ENCODE data around the gene CDK4. TPM values are rescaled to one million over a fixed set of nuclear protein-coding genes. Genes with fewer than 3 reads are reported as not detected.
"Not testable (repeated sequence)": the region's sequence is repeated elsewhere in the genome, so short reads cannot be mapped to it uniquely, and the experiment has no call there.

CDK4 gene
- total RNA-seq, 2 experiments from 2014 or later, result 84.4 to 104 TPM

DNA sequence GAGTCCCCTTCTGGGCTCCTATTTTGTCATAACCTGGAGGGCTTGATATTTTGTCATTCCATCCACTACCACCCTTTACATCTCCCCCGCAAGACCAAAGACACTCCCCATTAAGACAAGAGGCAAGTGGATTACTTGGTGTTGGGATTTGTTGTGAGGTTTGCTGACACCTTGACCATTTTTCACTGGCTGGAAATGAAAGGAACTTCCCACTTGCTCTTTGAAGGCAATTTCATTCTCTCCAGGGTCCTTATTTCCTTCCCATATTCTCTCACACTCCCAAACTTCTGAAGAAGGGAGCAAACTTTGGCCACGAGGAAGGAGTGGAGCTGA lies 28.5 kb downstream of the CDK4 start:
- Mint-ChIP-seq H3K4me1 (peaks cover 6% of the 10 kb centered on the region), H3K9me3 (no peaks in the 10 kb centered on the region), H3K27me3 (no peaks in the 10 kb centered on the region), H3K4me3 (no peak overlapping the region), H3K36me3 (ENCODE audit: low read depth) (peaks cover 52% of the 10 kb centered on the region), H3K27ac (peak overlapping the region; percentile 41)
- DNase-seq, result no peak
- CTCF ChIA-PET, result no interaction called here
- POLR2A ChIA-PET, result no interaction called here

DNA sequence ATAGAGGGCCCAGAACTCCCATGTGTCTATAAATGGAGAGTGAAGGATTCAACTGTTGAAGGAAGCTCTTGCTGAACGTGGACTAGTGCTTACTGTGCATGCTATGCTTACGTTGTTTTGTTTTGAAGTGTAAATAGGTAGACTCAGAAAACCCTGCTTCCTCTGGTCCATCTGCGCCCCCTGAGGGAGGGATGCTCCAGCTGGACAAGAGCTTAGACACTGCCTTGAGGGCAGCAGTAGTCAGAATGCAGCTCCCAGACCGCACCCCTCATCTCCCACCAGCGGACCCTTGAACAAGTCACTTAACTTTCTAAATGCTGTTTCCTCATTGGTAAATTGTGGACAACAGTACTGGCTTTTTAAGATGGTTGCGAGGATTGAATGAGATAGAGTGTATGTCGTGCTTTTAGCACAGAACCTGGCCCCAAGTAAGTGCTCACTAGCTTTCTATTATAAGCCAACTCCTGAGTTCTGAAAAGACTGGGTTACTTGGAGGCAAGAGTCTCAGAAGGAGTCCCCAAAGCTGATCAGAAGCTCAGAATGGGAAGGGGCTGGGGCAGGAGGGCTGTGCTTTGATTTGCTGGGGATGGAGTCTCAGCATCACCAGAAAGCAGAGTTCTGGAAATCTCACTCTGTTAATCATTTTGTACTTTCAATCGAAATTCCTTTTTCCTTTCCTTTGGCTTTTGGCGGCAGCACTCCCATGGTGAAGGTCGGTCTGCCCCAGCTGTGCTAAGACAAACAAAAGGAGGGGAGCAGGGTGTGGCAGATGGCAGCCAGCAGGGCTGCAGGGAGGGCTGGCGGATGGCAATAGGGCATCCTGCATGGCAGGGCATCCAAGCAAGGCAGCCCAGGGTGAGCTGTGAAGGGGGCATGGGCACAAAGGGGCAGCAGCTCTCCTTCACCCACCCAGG lies 29.1 kb downstream of the CDK4 start:
- peaks cover 52% of the 10 kb centered on the region for H3K36me3 Mint-ChIP-seq (ENCODE audit: low read depth)
- CTCF ChIA-PET, result interaction anchor here (1.1 to 2.4 kb wide), 2 partner anchors 11 to 29 kb away, joined by 5 to 8 read pairs; partner anchors contain the start of gene OS9
- DNase-seq, result peak; percentile 5
- no peaks in the 10 kb centered on the region for H3K27me3 Mint-ChIP-seq
- POLR2A ChIA-PET, result no interaction called here
- peak overlapping the region; percentile 65 for H3K27ac Mint-ChIP-seq
- H3K9me3 Mint-ChIP-seq, result no peaks in the 10 kb centered on the region
- peaks cover 6% of the 10 kb centered on the region for H3K4me1 Mint-ChIP-seq
- peak overlapping the region; percentile 16 for H3K4me3 Mint-ChIP-seq

GRCh38 chr12:57721846-57722608 lies 30.1 kb downstream of the CDK4 start:
- H3K9me3 Mint-ChIP-seq, H3K27me3 Mint-ChIP-seq, H3K4me1 Mint-ChIP-seq, POLR2A ChIA-PET, H3K4me3 Mint-ChIP-seq: not testable (repeated sequence)
- peak; percentile 3 for DNase-seq
- Mint-ChIP-seq H3K36me3 (ENCODE audit: low read depth) (peaks cover 49% of the 10 kb centered on the region), H3K27ac (peak overlapping the region; percentile 2)
- CTCF ChIA-PET, result interaction anchor here (1.1 to 2.4 kb wide), 2 partner anchors 12 to 28 kb away, joined by 5 to 8 read pairs; partner anchors contain the start of gene OS9

DNA sequence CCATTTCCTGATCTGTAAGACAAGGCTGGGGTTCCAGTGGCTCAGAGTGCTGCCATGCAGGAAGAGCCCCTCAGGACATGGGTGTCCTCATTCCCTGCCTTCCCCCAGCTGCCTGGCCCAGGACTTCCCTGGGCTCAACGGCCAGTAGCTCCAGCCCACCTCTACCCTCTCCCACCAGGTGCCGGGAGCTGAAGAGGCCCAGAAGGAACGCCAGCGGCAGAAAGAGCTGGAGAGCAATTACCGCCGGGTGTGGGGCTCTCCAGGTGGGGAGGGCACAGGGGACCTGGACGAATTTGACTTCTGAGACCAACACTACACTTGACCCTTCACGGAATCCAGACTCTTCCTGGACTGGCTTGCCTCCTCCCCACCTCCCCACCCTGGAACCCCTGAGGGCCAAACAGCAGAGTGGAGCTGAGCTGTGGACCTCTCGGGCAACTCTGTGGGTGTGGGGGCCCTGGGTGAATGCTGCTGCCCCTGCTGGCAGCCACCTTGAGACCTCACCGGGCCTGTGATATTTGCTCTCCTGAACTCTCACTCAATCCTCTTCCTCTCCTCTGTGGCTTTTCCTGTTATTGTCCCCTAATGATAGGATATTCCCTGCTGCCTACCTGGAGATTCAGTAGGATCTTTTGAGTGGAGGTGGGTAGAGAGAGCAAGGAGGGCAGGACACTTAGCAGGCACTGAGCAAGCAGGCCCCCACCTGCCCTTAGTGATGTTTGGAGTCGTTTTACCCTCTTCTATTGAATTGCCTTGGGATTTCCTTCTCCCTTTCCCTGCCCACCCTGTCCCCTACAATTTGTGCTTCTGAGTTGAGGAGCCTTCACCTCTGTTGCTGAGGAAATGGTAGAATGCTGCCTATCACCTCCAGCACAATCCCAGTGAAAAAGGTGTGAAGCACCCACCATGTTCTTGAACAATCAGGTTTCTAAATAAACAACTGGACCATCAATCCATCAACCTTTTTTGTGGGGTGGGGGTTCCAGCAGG lies 31.2 kb downstream of the CDK4 start:
- peaks cover 4% of the 10 kb centered on the region for H3K4me1 Mint-ChIP-seq
- peak; percentile 6 for DNase-seq
- H3K4me3 Mint-ChIP-seq, result no peak overlapping the region
- POLR2A ChIA-PET, result interaction anchor here (0.6 kb wide), 1 partner anchor 14 kb away, joined by 3 read pairs; no protein-coding TSS in a partner anchor
- peak overlapping the region; percentile 77 for H3K27ac Mint-ChIP-seq
- H3K9me3 Mint-ChIP-seq, result no peaks in the 10 kb centered on the region
- CTCF ChIA-PET, result interaction anchor here (1.1 to 2.4 kb wide), 4 partner anchors 8 to 138 kb away, joined by 3 to 8 read pairs (median 3); no protein-coding TSS in a partner anchor
- no peaks in the 10 kb centered on the region for H3K27me3 Mint-ChIP-seq
- peaks cover 49% of the 10 kb centered on the region for H3K36me3 Mint-ChIP-seq (ENCODE audit: low read depth)

GRCh38 chr12:57719777-57720605 lies 32.1 kb downstream of the CDK4 start:
- H3K9me3 Mint-ChIP-seq, result no peaks in the 10 kb centered on the region
- no peaks in the 10 kb centered on the region for H3K27me3 Mint-ChIP-seq
- POLR2A ChIA-PET, result interaction anchor here (0.6 kb wide), 1 partner anchor 14 kb away, joined by 3 read pairs; no protein-coding TSS in a partner anchor
- H3K36me3 Mint-ChIP-seq (ENCODE audit: low read depth), result peaks cover 49% of the 10 kb centered on the region
- CTCF ChIA-PET, result interaction anchor here (1.1 to 1.5 kb wide), 3 partner anchors 9 to 138 kb away, joined by 3 read pairs; no protein-coding TSS in a partner anchor
- H3K4me3 Mint-ChIP-seq, result no peak overlapping the region
- peak; percentile 5 for DNase-seq
- H3K27ac Mint-ChIP-seq, result peak overlapping the region; percentile 77
- H3K4me1 Mint-ChIP-seq, result peaks cover 3% of the 10 kb centered on the region

- DNase-seq, result peak; percentile 5
- Mint-ChIP-seq H3K27me3 (no peaks in the 10 kb centered on the region), H3K36me3 (ENCODE audit: low read depth) (peaks cover 46% of the 10 kb centered on the region), H3K4me3 (no peak overlapping the region), H3K9me3 (no peaks in the 10 kb centered on the region), H3K27ac (peak overlapping the region; percentile 81), H3K4me1 (no peaks in the 10 kb centered on the region)
- CTCF ChIA-PET, result interaction anchor here (1.2 to 1.5 kb wide), 2 partner anchors 9 to 136 kb away, joined by 3 read pairs; no protein-coding TSS in a partner anchor
- POLR2A ChIA-PET, result no interaction called here
These were observed 33.2 kb downstream of the CDK4 start for GRCh38 chr12:57718641-57719528.

- Mint-ChIP-seq H3K27ac (no peak overlapping the region), H3K9me3 (no peaks in the 10 kb centered on the region), H3K27me3 (no peaks in the 10 kb centered on the region), H3K4me3 (no peak overlapping the region), H3K4me1 (no peaks in the 10 kb centered on the region), H3K36me3 (ENCODE audit: low read depth) (peaks cover 46% of the 10 kb centered on the region)
- ChIA-PET POLR2A (no interaction called here), CTCF (interaction anchor here (0.6 to 1.0 kb wide), 2 partner anchors 85 to 478 kb away, joined by 4 read pairs; partner anchors contain the start of gene B4GALNT1)
- DNase-seq, result peak; percentile 4
These were observed 34.1 kb downstream of the CDK4 start for GRCh38 chr12:57717846-57718640.

DNA sequence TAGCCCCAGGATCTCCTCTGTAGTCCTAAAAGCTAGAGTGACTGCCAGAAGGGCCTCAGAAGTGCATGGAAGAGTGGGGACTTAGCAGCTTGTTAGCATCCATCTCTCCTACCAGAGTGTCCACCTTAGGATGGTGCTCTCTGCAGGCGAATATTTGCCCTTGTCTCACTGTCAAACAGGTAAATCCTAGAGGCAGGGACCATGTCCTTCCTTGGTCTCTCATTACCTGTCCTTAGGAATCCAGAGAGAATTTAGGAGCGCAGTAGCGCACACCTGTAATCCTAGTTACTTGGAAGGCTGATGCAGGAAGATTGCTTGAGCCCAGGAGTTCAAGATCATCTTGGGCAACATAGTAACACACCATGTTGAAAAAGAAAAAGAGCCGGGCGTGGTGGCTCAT lies 35.0 kb downstream of the CDK4 start:
- CTCF ChIA-PET, result interaction anchor here (0.6 to 1.0 kb wide), 2 partner anchors 84 to 477 kb away, joined by 4 read pairs; partner anchors contain the start of gene B4GALNT1
- H3K27me3 Mint-ChIP-seq, result no peaks in the 10 kb centered on the region
- POLR2A ChIA-PET, result interaction anchor here (0.5 kb wide), 1 partner anchor 238 kb away, joined by 3 read pairs; no protein-coding TSS in a partner anchor
- H3K4me1 Mint-ChIP-seq, result no peaks in the 10 kb centered on the region
- H3K36me3 Mint-ChIP-seq (ENCODE audit: low read depth), result peaks cover 47% of the 10 kb centered on the region
- peak; percentile 4 for DNase-seq
- H3K4me3 Mint-ChIP-seq, result no peak overlapping the region
- no peaks in the 10 kb centered on the region for H3K9me3 Mint-ChIP-seq
- no peak overlapping the region for H3K27ac Mint-ChIP-seq

- peak; percentile 4 for DNase-seq
- Mint-ChIP-seq H3K36me3 (ENCODE audit: low read depth) (peaks cover 50% of the 10 kb centered on the region), H3K27ac (no peak overlapping the region), H3K9me3 (no peaks in the 10 kb centered on the region), H3K4me3 (no peak overlapping the region), H3K27me3 (no peaks in the 10 kb centered on the region), H3K4me1 (peaks cover 1% of the 10 kb centered on the region)
- ChIA-PET CTCF (no interaction called here), POLR2A (no interaction called here)
These were observed 35.8 kb downstream of the CDK4 start for GRCh38 chr12:57716305-57716704.

DNA sequence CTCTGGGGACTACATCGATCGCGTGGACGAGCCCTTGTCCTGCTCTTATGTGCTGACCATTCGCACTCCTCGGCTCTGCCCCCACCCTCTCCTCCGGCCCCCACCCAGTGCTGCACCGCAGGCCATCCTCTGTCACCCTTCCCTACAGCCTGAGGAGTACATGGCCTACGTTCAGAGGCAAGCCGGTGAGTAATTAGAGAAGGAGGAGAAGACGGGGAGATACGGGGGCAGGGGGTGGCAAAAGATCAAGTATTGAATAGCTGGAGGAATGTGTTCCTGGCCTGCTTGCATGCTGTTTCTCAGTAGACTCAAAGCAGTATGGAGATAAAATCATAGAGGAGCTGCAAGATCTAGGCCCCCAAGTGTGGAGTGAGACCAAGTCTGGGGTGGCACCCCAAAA lies 36.3 kb downstream of the CDK4 start:
- Mint-ChIP-seq H3K4me3 (no peak overlapping the region), H3K36me3 (ENCODE audit: low read depth) (peaks cover 48% of the 10 kb centered on the region), H3K9me3 (no peaks in the 10 kb centered on the region)

More for the DNA sequence above, 36.3 kb downstream of the CDK4 start:
- Mint-ChIP-seq H3K4me1 (peaks cover 1% of the 10 kb centered on the region), H3K27ac (no peak overlapping the region), H3K27me3 (no peaks in the 10 kb centered on the region)
- ChIA-PET CTCF (no interaction called here), POLR2A (no interaction called here)
- peak; percentile 4 for DNase-seq
